Measurements from ENCODE around the gene LDLR.

GRCh38 chr19:11116507-11116906, 27.2 kb downstream of the LDLR start:
- TF ChIP-seq, protein P1, sequence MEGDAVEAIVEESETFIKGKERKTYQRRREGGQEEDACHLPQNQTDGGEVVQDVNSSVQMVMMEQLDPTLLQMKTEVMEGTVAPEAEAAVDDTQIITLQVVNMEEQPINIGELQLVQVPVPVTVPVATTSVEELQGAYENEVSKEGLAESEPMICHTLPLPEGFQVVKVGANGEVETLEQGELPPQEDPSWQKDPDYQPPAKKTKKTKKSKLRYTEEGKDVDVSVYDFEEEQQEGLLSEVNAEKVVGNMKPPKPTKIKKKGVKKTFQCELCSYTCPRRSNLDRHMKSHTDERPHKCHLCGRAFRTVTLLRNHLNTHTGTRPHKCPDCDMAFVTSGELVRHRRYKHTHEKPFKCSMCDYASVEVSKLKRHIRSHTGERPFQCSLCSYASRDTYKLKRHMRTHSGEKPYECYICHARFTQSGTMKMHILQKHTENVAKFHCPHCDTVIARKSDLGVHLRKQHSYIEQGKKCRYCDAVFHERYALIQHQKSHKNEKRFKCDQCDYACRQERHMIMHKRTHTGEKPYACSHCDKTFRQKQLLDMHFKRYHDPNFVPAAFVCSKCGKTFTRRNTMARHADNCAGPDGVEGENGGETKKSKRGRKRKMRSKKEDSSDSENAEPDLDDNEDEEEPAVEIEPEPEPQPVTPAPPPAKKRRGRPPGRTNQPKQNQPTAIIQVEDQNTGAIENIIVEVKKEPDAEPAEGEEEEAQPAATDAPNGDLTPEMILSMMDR (conservative IDR thresholded peaks at IDR 0.05; ENCODE audit: low read length), result no peak
- TF ChIP-seq EZH2phosphoT487 (IDR thresholded peaks at IDR 0.05; ENCODE audit: borderline replicate concordance, low read depth, low read length), result no peak

All from OCI-LY7 (cell line).